Measurements from ENCODE around the gene UVSSA. TPM values are rescaled to one million over a fixed set of nuclear protein-coding genes. Genes with fewer than 3 reads are reported as not detected.
"Not testable (repeated sequence)": the region's sequence is repeated elsewhere in the genome, so short reads cannot be mapped to it uniquely, and the experiment has no call there.

UVSSA gene
- total and polyA plus RNA-seq, 8 donors = 9.2 to 30.9 (median 14.5) TPM

DNA sequence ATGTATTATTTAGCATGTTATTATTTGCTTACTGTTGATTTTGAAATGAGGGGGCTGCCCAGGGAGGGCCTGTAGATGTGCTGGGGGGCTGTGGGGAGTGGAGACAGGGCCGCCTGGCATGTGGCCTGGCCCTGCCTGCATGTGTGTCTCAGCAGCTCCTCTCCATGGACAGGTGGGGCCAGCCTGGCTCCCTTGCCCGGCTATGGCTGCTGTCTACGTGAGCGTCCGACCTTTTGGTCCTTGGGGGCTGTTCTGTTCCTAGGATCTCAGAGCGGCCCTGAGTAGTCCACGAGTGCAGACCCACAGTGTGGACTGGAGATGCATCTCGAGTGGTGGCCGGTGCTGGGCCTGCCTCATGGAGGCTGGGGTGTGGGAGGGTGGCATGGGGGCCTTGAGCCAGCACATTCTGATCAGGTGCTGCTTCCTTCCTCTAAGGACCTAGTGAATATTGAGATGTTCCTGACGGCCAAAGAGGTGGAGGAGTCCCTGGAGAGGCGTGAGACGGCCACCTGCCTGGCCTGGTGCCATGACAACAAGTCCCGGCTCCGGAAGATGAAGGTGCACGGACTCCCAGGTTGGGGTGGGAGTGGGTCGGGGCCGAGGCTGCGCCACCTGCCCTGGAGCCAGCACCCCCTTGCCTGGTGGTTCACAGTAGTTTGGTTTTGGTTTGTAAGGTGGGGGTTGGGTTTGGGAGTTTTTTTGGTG lies 24.9 kb upstream of the UVSSA start:
- H3K36me3 ChIP-seq = peaks cover 0 to 13% (median 12%) of the 10 kb centered on the region in 3 donors
- H3K27me3 ChIP-seq = no peaks in the 10 kb centered on the region
- ATAC-seq (no peak), FAIRE-seq (no peak), DNase-seq (peak in 2 of 6 donors; percentile 23 to 66)
- intact Hi-C loops (cut with DNase I) = no loop called here
- H3K4me1 ChIP-seq = no peaks in the 10 kb centered on the region
- no peak overlapping the region for H3K4me3 ChIP-seq
- TF ChIP-seq, protein P1, sequence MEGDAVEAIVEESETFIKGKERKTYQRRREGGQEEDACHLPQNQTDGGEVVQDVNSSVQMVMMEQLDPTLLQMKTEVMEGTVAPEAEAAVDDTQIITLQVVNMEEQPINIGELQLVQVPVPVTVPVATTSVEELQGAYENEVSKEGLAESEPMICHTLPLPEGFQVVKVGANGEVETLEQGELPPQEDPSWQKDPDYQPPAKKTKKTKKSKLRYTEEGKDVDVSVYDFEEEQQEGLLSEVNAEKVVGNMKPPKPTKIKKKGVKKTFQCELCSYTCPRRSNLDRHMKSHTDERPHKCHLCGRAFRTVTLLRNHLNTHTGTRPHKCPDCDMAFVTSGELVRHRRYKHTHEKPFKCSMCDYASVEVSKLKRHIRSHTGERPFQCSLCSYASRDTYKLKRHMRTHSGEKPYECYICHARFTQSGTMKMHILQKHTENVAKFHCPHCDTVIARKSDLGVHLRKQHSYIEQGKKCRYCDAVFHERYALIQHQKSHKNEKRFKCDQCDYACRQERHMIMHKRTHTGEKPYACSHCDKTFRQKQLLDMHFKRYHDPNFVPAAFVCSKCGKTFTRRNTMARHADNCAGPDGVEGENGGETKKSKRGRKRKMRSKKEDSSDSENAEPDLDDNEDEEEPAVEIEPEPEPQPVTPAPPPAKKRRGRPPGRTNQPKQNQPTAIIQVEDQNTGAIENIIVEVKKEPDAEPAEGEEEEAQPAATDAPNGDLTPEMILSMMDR (IDR thresholded peaks at IDR 0.05) = no peak
- H3K9me3 ChIP-seq = no peaks in the 10 kb centered on the region
- H3K27ac ChIP-seq = no peak overlapping the region
- WGBS, 2 donors = 92% methylated on average over 18 of the region's 18 CpGs

DNA sequence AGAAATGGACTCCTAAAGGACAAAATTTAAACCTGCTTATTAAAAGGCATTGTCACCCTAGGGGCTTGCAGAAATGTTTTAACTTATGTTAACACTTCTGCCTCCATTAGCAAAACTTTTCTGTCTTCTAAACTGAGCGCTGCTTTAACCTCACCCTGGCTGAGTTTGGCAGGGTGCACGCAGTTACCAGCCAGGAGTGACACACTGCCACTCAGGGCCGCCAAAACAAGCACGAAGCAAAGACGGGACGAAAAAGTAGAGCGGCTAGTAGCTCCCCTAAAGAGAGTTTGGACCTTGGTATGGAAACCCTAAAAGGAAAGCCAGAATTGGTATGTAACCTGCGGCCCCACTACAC lies 23.8 kb upstream of the UVSSA start:
- H3K36me3 ChIP-seq = peaks cover 2 to 11% (median 11%) of the 10 kb centered on the region in 3 donors
- intact Hi-C loops (cut with DNase I) = no loop called here
- H3K4me1 ChIP-seq = no peaks in the 10 kb centered on the region
- no peak for FAIRE-seq
- TF ChIP-seq, protein P1 (IDR thresholded peaks at IDR 0.05) = no peak
- WGBS, 2 donors = 97 to 98% methylated on average over 8 of the region's 8 CpGs
- no peaks in the 10 kb centered on the region for H3K27me3 ChIP-seq
- ATAC-seq = no peak
- DNase-seq = no peak
- no peaks in the 10 kb centered on the region for H3K9me3 ChIP-seq
- H3K4me3 ChIP-seq = no peak overlapping the region
- no peak overlapping the region for H3K27ac ChIP-seq

DNA sequence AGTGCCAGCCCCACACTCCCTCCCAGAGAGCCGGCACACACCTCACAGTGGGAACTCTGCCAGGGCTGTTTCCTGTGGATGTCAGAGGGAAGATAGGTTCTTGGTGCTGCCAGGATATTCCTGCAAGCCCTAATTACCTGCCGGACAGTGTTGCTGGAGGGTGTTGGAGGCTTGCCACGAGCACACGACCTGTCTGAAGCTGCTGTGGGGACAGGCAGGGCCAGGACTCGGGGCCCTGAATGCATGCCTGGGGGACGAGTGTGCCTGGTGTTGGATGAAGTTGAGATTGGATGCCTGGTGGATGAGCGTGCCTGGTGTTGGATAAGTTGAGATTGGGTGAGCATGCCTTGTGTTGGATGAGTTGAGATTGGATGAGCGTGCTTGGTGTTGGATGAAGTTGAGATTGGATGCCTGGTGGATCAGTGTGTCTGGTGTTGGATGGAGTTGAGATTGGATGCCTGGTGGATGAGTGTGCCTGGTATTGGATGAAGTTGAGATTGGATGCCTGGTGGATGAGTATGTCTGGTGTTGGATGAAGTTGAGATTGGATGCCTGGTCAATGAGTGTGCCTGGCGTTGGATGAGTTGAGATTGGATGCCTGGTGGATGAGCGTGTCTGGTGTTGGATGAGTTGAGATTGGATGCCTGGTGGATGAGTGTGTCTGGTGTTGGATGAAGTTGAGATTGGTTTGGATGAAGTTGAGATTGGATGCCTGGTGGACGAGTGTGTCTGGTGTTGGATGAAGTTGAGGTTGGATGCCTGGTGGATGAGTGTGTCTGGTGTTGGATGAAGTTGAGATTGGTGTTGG lies 23.2 kb upstream of the UVSSA start:
- intact Hi-C loops (cut with DNase I) = no loop called here
- Histone ChIP-seq H3K27me3 (no peaks in the 10 kb centered on the region), H3K36me3 (peaks cover 3 to 13% (median 11%) of the 10 kb centered on the region in 3 donors), H3K4me1 (no peaks in the 10 kb centered on the region), H3K4me3 (no peak overlapping the region), H3K27ac (no peak overlapping the region), H3K9me3 (no peaks in the 10 kb centered on the region)
- 96% methylated on average over 11 of the region's 11 CpGs for WGBS, 2 donors
- DNase-seq = peak in 2 of 6 donors; percentile 16 to 32
- FAIRE-seq = no peak
- no peak for ATAC-seq
- TF ChIP-seq, protein P1 (IDR thresholded peaks at IDR 0.05) = no peak

DNA sequence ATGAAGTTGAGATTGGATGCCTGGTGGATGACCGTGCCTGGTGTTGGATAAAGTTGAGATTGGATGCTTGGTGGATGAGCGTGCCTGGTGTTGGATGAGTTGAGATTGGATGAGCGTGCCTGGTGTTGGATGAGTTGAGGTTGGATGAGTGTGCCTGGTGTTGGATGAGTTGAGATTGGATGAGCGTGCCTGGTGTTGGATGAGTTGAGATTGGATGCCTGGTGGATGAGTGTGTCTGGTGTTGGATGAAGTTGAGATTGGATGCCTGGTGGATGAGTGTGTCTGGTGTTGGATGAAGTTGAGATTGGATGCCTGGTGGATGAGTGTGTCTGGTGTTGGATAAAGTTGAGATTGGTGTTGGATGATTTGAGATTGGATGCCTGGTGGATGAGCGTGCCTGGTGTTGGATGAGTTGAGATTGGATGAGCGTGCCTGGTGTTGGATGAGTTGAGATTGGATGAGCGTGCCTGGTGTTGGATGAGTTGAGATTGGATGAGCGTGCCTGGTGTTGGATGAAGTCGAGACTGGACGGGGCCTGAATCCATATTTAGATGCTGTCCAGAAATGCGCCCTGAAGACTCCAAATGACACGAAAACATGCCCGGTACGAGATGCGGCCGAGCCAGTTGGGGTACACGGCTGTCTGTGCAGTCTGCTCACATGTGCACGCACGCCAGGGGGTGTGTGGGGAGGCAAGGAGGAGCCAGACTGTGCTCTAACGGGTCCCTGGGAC lies 22.4 kb upstream of the UVSSA start:
- 95 to 97% methylated on average over 20 of the region's 20 CpGs for WGBS, 2 donors
- FAIRE-seq; H3K9me3 ChIP-seq; ATAC-seq; H3K27ac ChIP-seq; H3K4me1 ChIP-seq; H3K4me3 ChIP-seq; H3K27me3 ChIP-seq; intact Hi-C loops (cut with DNase I): not testable (repeated sequence)
- DNase-seq = peak in 1 of 6 donors; percentile 16
- peaks cover 3 to 15% (median 11%) of the 10 kb centered on the region in 3 donors for H3K36me3 ChIP-seq

DNA sequence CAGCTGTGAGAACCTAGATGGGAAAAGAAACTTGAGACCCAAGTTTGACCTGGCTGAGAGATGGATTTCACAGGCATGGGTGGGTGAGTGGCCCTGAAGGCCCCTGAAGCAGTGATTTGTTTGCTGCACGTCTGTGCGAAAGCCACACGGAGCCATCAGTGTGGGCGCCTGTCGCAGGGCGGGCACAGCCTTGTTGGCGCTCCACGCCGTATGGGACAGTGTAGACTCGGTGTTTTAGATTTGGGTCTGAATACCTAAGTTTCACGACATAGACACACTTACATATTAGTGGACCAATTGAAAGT lies 21.9 kb upstream of the UVSSA start:
- intact Hi-C loops (cut with DNase I) = no loop called here
- DNase-seq (peak in 2 of 6 donors; percentile 4 to 27), ATAC-seq (no peak), FAIRE-seq (no peak)
- no peaks in the 10 kb centered on the region for H3K27me3 ChIP-seq
- TF ChIP-seq, protein P1 (IDR thresholded peaks at IDR 0.05) = no peak
- 96% methylated on average over 11 of the region's 11 CpGs for WGBS, 2 donors
- H3K4me1 ChIP-seq = no peaks in the 10 kb centered on the region
- H3K36me3 ChIP-seq = peaks cover 3 to 15% (median 11%) of the 10 kb centered on the region in 3 donors
- H3K4me3 ChIP-seq = no peak overlapping the region
- no peaks in the 10 kb centered on the region for H3K9me3 ChIP-seq
- no peak overlapping the region for H3K27ac ChIP-seq

Data from pancreas (tissue), 10 donors.